Caco-2 (cell line): ENCODE data around the gene GPC6. TPM values are rescaled to one million over a fixed set of nuclear protein-coding genes. Genes with fewer than 3 reads are reported as not detected.

Source experiments
- BruUV-seq: library from RNA; stranded (reverse); fragments of 400-500 nt; replicated peaks from 2 replicates; lab custom pipeline; 2021; lab: Mats Ljungman, UMichigan
- CTCF ChIA-PET: fragments of 300-600 bp; sonication (Branson Sonifier 250); formaldehyde crosslinking; loops from one replicate; lab custom pipeline; 2022; ENCODE audit warnings: antibody characterized with exemption; lab: Charles Lee
- POLR2A ChIA-PET: fragments of 300-600 bp; sonication (Branson Sonifier 250); formaldehyde crosslinking; loops from one replicate; lab custom pipeline; 2022; ENCODE audit warnings: antibody characterized with exemption; lab: Charles Lee
- DNase-seq, 2 experiments: peaks; one replicate each; pipeline versions ENCODE4 v3.0.0 to v3.0.0-alpha.2; 2020 to 2022
- H3K27me3 ChIP-seq: replicated peaks from 2 replicates; pipeline ENCODE4 v1.6.0; 2011; ENCODE audit warnings: low read length; ENCODE audit not compliant: control insufficient read depth, insufficient read depth
- H3K36me3 ChIP-seq: 2 replicates; pipeline ENCODE4 v1.5.1; 2011; ENCODE audit warnings: low read length; ENCODE audit not compliant: control insufficient read depth, insufficient read depth
- H3K4me1 ChIP-seq: fragments of 250-450 bp; sonication (Bioruptor Pico); 2 replicates; pipeline ENCODE4 v1.5.1; 2020; ENCODE audit warnings: mild to moderate bottlenecking
- H3K4me3 ChIP-seq: 2 replicates; pipeline ENCODE4 v1.5.1; 2011; ENCODE audit warnings: low read depth, mild to moderate bottlenecking, control low read depth, low read length
- H3K9me3 ChIP-seq: fragments of 250-450 bp; sonication (Bioruptor Pico); 2 replicates; pipeline ENCODE4 v1.5.1; 2020; ENCODE audit warnings: mild to moderate bottlenecking, moderate library complexity
- H3K27ac Mint-ChIP-seq: one replicate; pipeline ENCODE4 v1.8.0; 2022; ENCODE audit warnings: mixed read lengths; ENCODE audit not compliant: unreplicated experiment
- H3K27me3 Mint-ChIP-seq: one replicate; pipeline ENCODE4 v1.8.0; 2022; ENCODE audit warnings: mixed read lengths; ENCODE audit not compliant: insufficient read depth, unreplicated experiment
- H3K36me3 Mint-ChIP-seq: one replicate; pipeline ENCODE4 v1.8.0; 2022; ENCODE audit warnings: mild to moderate bottlenecking, mixed read lengths; ENCODE audit not compliant: insufficient read depth, unreplicated experiment
- H3K4me1 Mint-ChIP-seq: one replicate; pipeline ENCODE4 v1.8.0; 2022; ENCODE audit warnings: low read depth, mixed read lengths; ENCODE audit not compliant: unreplicated experiment
- H3K4me3 Mint-ChIP-seq: one replicate; pipeline ENCODE4 v1.8.0; 2022; ENCODE audit warnings: mild to moderate bottlenecking, moderate library complexity, mixed read lengths; ENCODE audit not compliant: unreplicated experiment
- H3K9me3 Mint-ChIP-seq: one replicate; pipeline ENCODE4 v1.8.0; 2022; ENCODE audit warnings: mixed read lengths; ENCODE audit not compliant: unreplicated experiment
- intact Hi-C: fragments of 100-400 bp; cut with micrococcal nuclease; formaldehyde crosslinking; loops from one replicate; pipeline ENCODE4 v1.10.0; 2022; ENCODE audit not compliant: unreplicated experiment
- total RNA-seq: library from RNA; stranded (reverse); gene quantifications from 2 replicates; pipeline ENCODE4 v1.2.3, GENCODE V29; 2022
- TF ChIP-seq, protein P1 (sequence below), 2 experiments: fragments of 200-600 bp in 1 of 2; IDR thresholded peaks; 1 replicate in 1 of 2; 2 replicates in 1 of 2; pipeline versions ENCODE4 v1.5.1 to v1.8.0; 2011 to 2022; ENCODE audit warnings: antibody characterized with exemption in 1 of 2, control low read depth in 1 of 2, inconsistent platforms in 1 of 2, low read depth in 1 of 2, low read length in 1 of 2, mild to moderate bottlenecking in 1 of 2, moderate library complexity in 1 of 2; ENCODE audit not compliant: insufficient read depth in 1 of 2, severe bottlenecking in 1 of 2, unreplicated experiment in 1 of 2

GPC6 gene
- total RNA-seq, 1 experiment from 2014 or later = 0.16 TPM

DNA sequence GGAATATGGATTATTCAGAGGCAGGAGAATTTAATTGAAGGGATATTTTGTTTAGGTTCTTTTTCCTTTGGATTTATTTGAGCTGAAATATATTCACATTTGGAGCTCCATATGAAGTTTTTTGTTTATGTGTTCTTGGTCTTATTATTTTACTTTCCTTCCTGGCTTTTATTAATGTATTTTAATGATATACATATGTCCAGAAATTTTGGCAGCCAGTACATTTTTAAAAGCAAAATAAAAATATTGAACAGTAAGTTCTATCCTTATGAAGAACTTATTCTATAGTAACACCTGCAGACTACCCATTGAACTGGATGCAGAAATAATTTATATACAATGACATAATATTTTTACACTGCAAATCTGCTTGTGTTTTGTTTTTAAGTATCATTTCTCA is 323.6 kb downstream of the GPC6 start:
- no peak for DNase-seq
- POLR2A ChIA-PET = no interaction called here
- CTCF ChIA-PET = no interaction called here
- H3K27me3 ChIP-seq = no peaks in the 10 kb centered on the region
- H3K9me3 Mint-ChIP-seq = no peaks in the 10 kb centered on the region
- no peaks in the 10 kb centered on the region for H3K36me3 Mint-ChIP-seq
- H3K36me3 ChIP-seq = no peaks in the 10 kb centered on the region
- H3K4me1 ChIP-seq = no peaks in the 10 kb centered on the region
- H3K9me3 ChIP-seq = no peaks in the 10 kb centered on the region
- BruUV-seq = no TSS peak
- peaks cover 2% of the 10 kb centered on the region for H3K27me3 Mint-ChIP-seq
- intact Hi-C loops = no loop called here
- H3K4me1 Mint-ChIP-seq = no peaks in the 10 kb centered on the region
- TF ChIP-seq, protein P1, sequence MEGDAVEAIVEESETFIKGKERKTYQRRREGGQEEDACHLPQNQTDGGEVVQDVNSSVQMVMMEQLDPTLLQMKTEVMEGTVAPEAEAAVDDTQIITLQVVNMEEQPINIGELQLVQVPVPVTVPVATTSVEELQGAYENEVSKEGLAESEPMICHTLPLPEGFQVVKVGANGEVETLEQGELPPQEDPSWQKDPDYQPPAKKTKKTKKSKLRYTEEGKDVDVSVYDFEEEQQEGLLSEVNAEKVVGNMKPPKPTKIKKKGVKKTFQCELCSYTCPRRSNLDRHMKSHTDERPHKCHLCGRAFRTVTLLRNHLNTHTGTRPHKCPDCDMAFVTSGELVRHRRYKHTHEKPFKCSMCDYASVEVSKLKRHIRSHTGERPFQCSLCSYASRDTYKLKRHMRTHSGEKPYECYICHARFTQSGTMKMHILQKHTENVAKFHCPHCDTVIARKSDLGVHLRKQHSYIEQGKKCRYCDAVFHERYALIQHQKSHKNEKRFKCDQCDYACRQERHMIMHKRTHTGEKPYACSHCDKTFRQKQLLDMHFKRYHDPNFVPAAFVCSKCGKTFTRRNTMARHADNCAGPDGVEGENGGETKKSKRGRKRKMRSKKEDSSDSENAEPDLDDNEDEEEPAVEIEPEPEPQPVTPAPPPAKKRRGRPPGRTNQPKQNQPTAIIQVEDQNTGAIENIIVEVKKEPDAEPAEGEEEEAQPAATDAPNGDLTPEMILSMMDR (IDR thresholded peaks at IDR 0.05; ENCODE audit: insufficient read depth in 1 of 2, low read depth in 1 of 2, low read length in 1 of 2, severe bottlenecking in 1 of 2, unreplicated experiment in 1 of 2) = no peak
- H3K27ac Mint-ChIP-seq = no peak overlapping the region
- H3K4me3 Mint-ChIP-seq = no peak overlapping the region
- H3K4me3 ChIP-seq = no peak overlapping the region

DNA sequence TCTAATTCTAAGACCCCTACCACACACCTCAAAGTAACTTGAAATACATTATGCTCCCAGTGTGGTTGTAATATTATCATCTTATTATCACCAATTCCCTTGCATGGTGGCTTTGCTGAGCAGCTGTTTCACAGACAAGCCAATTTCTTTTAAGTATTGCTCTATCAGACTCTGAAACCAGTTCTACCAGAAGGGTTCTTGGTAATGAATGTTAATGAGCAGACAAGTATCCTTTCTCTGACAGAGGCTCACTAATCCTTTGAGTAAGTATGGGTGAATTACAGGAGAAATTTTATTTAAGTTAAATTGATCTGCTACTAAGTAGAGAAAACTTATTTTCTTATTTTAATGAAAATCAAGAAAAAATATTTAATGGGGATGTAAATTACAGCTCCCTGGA is 326.0 kb downstream of the GPC6 start:
- H3K4me3 ChIP-seq = no peak overlapping the region
- H3K27me3 ChIP-seq = no peaks in the 10 kb centered on the region
- H3K9me3 ChIP-seq = no peaks in the 10 kb centered on the region
- H3K4me1 ChIP-seq = no peaks in the 10 kb centered on the region
- Mint-ChIP-seq H3K4me3 (no peak overlapping the region), H3K27ac (no peak overlapping the region), H3K4me1 (no peaks in the 10 kb centered on the region), H3K27me3 (no peaks in the 10 kb centered on the region), H3K9me3 (no peaks in the 10 kb centered on the region), H3K36me3 (no peaks in the 10 kb centered on the region)
- CTCF ChIA-PET = no interaction called here
- BruUV-seq = no TSS peak
- H3K36me3 ChIP-seq = no peaks in the 10 kb centered on the region
- intact Hi-C loops = no loop called here
- POLR2A ChIA-PET = no interaction called here
- no peak for DNase-seq
- TF ChIP-seq, protein P1 (IDR thresholded peaks at IDR 0.05; ENCODE audit: insufficient read depth in 1 of 2, low read depth in 1 of 2, low read length in 1 of 2, severe bottlenecking in 1 of 2, unreplicated experiment in 1 of 2) = no peak

DNA sequence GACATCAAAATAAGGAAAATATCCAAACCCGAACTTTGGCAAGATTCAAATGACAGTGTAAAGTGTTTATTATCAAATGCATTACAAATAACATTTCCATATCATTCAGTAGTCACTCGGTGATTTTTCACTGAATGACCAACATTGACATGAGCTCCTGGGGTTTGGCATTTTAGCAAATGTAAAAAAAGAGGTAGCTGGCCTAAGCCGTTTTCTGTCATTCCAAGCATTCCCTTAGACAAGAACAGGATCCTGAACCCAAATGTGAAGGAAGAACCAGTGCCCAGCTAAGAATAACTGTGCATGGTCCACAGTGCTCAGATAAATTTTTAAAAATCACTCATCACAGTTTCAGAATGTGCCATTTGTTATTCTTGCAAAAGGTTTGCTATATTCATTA is 327.9 kb downstream of the GPC6 start:
- Histone ChIP-seq H3K36me3 (no peaks in the 10 kb centered on the region), H3K9me3 (no peaks in the 10 kb centered on the region), H3K4me3 (no peak overlapping the region), H3K27me3 (no peaks in the 10 kb centered on the region), H3K4me1 (no peaks in the 10 kb centered on the region)
- no peak for DNase-seq
- peaks cover 2% of the 10 kb centered on the region for H3K27me3 Mint-ChIP-seq
- TF ChIP-seq, protein P1 (IDR thresholded peaks at IDR 0.05; ENCODE audit: insufficient read depth in 1 of 2, low read depth in 1 of 2, low read length in 1 of 2, severe bottlenecking in 1 of 2, unreplicated experiment in 1 of 2) = no peak
- no peaks in the 10 kb centered on the region for H3K4me1 Mint-ChIP-seq
- no TSS peak for BruUV-seq
- POLR2A ChIA-PET = no interaction called here
- no peak overlapping the region for H3K27ac Mint-ChIP-seq
- no peaks in the 10 kb centered on the region for H3K36me3 Mint-ChIP-seq
- no peaks in the 10 kb centered on the region for H3K9me3 Mint-ChIP-seq
- CTCF ChIA-PET = no interaction called here
- no peak overlapping the region for H3K4me3 Mint-ChIP-seq
- intact Hi-C loops = no loop called here
